ENCODE data around the gene EEF1A2.

GRCh38 chr20:63497946-63498935, 642 bp downstream of the EEF1A2 start:
- TF ChIP-seq CTCF (IDR thresholded peaks at IDR 0.05), result peak in 1 of 6 experiments; percentile 4
- TF ChIP-seq POLR2A (IDR thresholded peaks at IDR 0.05), result peak in 1 of 2 donors; percentile 28
